ENCODE measurements around the gene GJB1.

GJB1 gene

DNA sequence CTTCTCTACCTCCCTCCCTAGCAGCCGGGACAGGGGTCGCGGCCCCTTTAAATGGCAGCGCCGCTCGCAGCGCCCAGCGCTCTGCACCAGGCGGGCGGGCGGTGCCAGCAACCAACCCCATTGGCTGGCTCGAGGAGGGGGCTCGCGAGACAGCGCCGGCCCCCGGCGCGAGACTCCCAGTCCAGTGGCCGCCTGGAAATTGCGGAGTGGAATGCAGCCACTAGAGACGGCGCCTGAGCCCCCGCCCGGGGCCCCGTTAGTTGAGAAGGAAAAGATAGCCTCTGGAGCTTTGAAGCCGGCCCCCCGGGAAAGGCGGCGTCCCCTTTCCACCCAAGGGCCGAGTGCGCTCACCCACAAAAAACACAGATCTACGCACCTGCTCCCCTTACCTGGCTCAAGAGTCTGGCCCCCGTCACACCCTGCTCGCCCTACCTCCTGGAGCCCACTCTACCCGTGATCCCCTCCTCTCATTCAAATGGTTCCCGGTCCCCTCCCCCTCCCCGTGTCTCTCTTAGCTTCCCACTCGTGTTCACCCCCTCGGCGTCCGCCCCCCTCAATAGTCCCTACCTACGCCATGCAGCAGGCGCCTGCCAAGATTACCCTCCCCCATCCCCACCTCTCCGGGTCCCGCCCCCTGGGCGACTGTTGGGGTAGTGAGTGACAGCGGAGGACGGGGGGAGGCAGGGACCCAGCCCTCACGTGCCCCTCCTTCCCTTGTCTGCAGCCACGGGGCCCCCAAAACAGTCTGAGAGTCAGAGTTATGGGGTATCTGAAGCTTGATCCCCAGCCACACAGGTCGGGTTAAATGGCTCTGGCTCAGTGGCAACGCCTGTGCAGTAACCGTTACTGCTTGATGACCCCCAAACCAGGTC lies 31.3 kb downstream of the GJB1 start, which contains the start of gene ZMYM3 (continued):
- TF ChIP-seq, protein P1, sequence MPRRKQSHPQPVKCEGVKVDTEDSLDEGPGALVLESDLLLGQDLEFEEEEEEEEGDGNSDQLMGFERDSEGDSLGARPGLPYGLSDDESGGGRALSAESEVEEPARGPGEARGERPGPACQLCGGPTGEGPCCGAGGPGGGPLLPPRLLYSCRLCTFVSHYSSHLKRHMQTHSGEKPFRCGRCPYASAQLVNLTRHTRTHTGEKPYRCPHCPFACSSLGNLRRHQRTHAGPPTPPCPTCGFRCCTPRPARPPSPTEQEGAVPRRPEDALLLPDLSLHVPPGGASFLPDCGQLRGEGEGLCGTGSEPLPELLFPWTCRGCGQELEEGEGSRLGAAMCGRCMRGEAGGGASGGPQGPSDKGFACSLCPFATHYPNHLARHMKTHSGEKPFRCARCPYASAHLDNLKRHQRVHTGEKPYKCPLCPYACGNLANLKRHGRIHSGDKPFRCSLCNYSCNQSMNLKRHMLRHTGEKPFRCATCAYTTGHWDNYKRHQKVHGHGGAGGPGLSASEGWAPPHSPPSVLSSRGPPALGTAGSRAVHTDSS (tag by site-specific recombination; IDR thresholded peaks at IDR 0.05): no peak
- TF ChIP-seq SP2 (tag by site-specific recombination; IDR thresholded peaks at IDR 0.05): peak; percentile 68
- TF ChIP-seq GLIS2 (tag by site-specific recombination; IDR thresholded peaks at IDR 0.05): peak; percentile 81; the same call in 1 of the 2 replicates
- no peak for TF ChIP-seq TSHZ1 (tag by site-specific recombination; IDR thresholded peaks at IDR 0.05; ENCODE audit: borderline replicate concordance)
- TF ChIP-seq, protein P2, sequence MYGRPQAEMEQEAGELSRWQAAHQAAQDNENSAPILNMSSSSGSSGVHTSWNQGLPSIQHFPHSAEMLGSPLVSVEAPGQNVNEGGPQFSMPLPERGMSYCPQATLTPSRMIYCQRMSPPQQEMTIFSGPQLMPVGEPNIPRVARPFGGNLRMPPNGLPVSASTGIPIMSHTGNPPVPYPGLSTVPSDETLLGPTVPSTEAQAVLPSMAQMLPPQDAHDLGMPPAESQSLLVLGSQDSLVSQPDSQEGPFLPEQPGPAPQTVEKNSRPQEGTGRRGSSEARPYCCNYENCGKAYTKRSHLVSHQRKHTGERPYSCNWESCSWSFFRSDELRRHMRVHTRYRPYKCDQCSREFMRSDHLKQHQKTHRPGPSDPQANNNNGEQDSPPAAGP (tag by site-specific recombination; IDR thresholded peaks at IDR 0.05): 0 out of 2 replicates have a peak, but pooled peaks have one; percentile 27
- peak; percentile 97 for TF ChIP-seq PATZ1 (tag by site-specific recombination; IDR thresholded peaks at IDR 0.05)
- peak; percentile 44; the same call in 1 of the 2 replicates for TF ChIP-seq ZBTB7A (tag by site-specific recombination; IDR thresholded peaks at IDR 0.05; ENCODE audit: low read depth)
- no peak for TF ChIP-seq ZNF600 (tag by site-specific recombination; IDR thresholded peaks at IDR 0.05)
- TF ChIP-seq ZBTB26 (tag by site-specific recombination; optimal IDR thresholded peaks at IDR 0.05): peak; percentile 60
- peak; percentile 60; the same call in 1 of the 2 replicates for TF ChIP-seq ZSCAN5A (tag by site-specific recombination; IDR thresholded peaks at IDR 0.05)
- 0 out of 2 replicates have a peak, but pooled peaks have one; percentile 14 for TF ChIP-seq ZBTB48 (tag by site-specific recombination; IDR thresholded peaks at IDR 0.05)
- peak; percentile 64; the same call in 1 of the 2 replicates for TF ChIP-seq ZNF501 (tag by site-specific recombination; IDR thresholded peaks at IDR 0.05)
- TF ChIP-seq ZBTB10 (tag by site-specific recombination; IDR thresholded peaks at IDR 0.05): peak; percentile 85
- TF ChIP-seq, protein P3, sequence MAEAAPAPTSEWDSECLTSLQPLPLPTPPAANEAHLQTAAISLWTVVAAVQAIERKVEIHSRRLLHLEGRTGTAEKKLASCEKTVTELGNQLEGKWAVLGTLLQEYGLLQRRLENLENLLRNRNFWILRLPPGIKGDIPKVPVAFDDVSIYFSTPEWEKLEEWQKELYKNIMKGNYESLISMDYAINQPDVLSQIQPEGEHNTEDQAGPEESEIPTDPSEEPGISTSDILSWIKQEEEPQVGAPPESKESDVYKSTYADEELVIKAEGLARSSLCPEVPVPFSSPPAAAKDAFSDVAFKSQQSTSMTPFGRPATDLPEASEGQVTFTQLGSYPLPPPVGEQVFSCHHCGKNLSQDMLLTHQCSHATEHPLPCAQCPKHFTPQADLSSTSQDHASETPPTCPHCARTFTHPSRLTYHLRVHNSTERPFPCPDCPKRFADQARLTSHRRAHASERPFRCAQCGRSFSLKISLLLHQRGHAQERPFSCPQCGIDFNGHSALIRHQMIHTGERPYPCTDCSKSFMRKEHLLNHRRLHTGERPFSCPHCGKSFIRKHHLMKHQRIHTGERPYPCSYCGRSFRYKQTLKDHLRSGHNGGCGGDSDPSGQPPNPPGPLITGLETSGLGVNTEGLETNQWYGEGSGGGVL (tag by site-specific recombination; IDR thresholded peaks at IDR 0.05): peak; percentile 52
- TF ChIP-seq KLF10 (tag by site-specific recombination; IDR thresholded peaks at IDR 0.05): peak; percentile 95
- TF ChIP-seq ZNF639 (tag by site-specific recombination; IDR thresholded peaks at IDR 0.05): 0 out of 2 replicates have a peak, but pooled peaks have one; percentile 23
- peak; percentile 77; the same call in 1 of the 2 replicates for TF ChIP-seq ZNF561 (tag by site-specific recombination; IDR thresholded peaks at IDR 0.05; ENCODE audit: borderline replicate concordance)
- TF ChIP-seq KLF9 (tag by site-specific recombination; IDR thresholded peaks at IDR 0.05; ENCODE audit: low read depth): peak; percentile 72

Measured in HEK293 (cell line).